IPS-18a (cell line): ENCODE measurements around the gene NEK4.

Experiments used
- H3K27ac ChIP-seq: one replicate; pipeline ENCODE4 v1.5.1; 2013; ENCODE audit warnings: low read length
- H3K27me3 ChIP-seq: one replicate; pipeline ENCODE4 v1.6.1; 2013; ENCODE audit warnings: mild to moderate bottlenecking, low read length; ENCODE audit not compliant: control insufficient read depth, insufficient read depth
- H3K36me3 ChIP-seq: one replicate; pipeline ENCODE4 v1.6.1; 2013; ENCODE audit warnings: low read depth, low read length; ENCODE audit not compliant: control insufficient read depth
- H3K4me1 ChIP-seq: one replicate; pipeline ENCODE4 v1.6.1; 2013; ENCODE audit warnings: low read depth, low read length; ENCODE audit not compliant: control insufficient read depth
- H3K4me3 ChIP-seq: one replicate; pipeline ENCODE4 v1.5.1; 2013; ENCODE audit warnings: low read length
- H3K9ac ChIP-seq: one replicate; pipeline ENCODE4 v1.6.1; 2013; ENCODE audit warnings: mild to moderate bottlenecking, low read length, moderate library complexity
- H3K9me3 ChIP-seq: one replicate; pipeline ENCODE4 v1.6.1; 2013; ENCODE audit warnings: low read depth, low read length; ENCODE audit not compliant: control insufficient read depth

NEK4 gene

DNA sequence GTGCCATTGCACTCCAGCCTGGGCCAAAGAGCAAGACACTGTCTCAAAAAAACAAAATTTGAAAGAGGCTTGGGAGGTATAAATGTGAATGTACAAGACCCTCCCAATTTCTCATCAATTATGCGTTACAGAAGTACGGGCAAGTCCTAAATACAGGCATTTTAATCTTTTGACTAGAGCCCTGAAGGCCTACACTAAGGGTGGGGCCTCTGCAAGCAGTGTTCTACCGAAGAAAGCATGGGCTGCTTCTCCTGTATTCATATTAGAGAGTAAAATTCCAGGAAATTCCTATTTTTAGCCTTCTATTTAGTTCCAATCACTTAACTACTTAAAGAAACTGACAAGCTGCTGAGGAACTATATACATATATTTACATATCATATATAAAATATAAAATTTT lies 110.7 kb downstream of the NEK4 start:
- no peaks in the 10 kb centered on the region for H3K27me3 ChIP-seq
- no peak overlapping the region for H3K9ac ChIP-seq
- H3K4me3 ChIP-seq: no peak overlapping the region
- H3K4me1 ChIP-seq: no peaks in the 10 kb centered on the region
- H3K36me3 ChIP-seq: peaks cover 70% of the 10 kb centered on the region
- no peak overlapping the region for H3K27ac ChIP-seq
- no peaks in the 10 kb centered on the region for H3K9me3 ChIP-seq
